22Rv1 (cell line): ENCODE measurements around the gene NME3.

Experiments used
- ZFX ChIP-seq: fragments of 450-650 bp; IDR thresholded peaks from 2 replicates; pipeline ENCODE4 v1.6.1; 2017; ENCODE audit warnings: antibody characterized with exemption, borderline replicate concordance
- TF ChIP-seq, protein P1 (sequence below): fragments of 450-650 bp; IDR thresholded peaks from 2 replicates; pipeline ENCODE4 v1.5.1; 2017; ENCODE audit warnings: mild to moderate bottlenecking

DNA sequence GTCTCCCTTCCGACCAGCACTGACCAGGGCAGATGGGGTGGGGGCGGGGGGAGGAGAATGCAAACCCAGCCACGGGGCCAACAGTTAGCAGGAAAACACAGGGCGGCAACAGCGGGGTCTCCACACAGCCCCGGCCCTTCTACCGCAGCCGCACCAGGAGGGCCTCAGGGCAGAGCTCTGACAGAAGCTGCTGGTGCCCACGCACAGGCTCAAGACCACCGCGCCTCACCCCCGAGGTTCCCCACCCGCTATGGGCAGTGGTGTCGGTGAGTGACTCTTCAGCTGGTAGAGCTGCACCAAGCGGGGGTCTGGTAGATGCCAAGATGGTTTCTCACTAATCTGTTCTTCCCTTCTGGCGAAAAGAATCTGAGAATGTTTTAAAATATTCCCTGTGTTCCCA is 39.2 kb upstream of the NME3 start:
- TF ChIP-seq, protein P1, sequence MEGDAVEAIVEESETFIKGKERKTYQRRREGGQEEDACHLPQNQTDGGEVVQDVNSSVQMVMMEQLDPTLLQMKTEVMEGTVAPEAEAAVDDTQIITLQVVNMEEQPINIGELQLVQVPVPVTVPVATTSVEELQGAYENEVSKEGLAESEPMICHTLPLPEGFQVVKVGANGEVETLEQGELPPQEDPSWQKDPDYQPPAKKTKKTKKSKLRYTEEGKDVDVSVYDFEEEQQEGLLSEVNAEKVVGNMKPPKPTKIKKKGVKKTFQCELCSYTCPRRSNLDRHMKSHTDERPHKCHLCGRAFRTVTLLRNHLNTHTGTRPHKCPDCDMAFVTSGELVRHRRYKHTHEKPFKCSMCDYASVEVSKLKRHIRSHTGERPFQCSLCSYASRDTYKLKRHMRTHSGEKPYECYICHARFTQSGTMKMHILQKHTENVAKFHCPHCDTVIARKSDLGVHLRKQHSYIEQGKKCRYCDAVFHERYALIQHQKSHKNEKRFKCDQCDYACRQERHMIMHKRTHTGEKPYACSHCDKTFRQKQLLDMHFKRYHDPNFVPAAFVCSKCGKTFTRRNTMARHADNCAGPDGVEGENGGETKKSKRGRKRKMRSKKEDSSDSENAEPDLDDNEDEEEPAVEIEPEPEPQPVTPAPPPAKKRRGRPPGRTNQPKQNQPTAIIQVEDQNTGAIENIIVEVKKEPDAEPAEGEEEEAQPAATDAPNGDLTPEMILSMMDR, result no peak
- TF ChIP-seq ZFX, result no peak
